Endodermal cell (in vitro differentiated cells): ENCODE measurements around the gene PLET1. TPM values are rescaled to one million over a fixed set of nuclear protein-coding genes. Genes with fewer than 3 reads are reported as not detected.

Experiments
- DNase-seq: peaks from one replicate; pipeline ENCODE4 v3.0.0-alpha.2; 2017
- H3K27ac ChIP-seq: 2 replicates; pipeline ENCODE4 v1.5.1; 2013; ENCODE audit warnings: mild to moderate bottlenecking, low read depth, low read length, moderate library complexity
- H3K27me3 ChIP-seq: 2 replicates; pipeline ENCODE4 v1.6.1; 2013; ENCODE audit warnings: mild to moderate bottlenecking, low read length, moderate library complexity; ENCODE audit not compliant: insufficient read depth, control insufficient read depth, poor library complexity, severe bottlenecking
- H3K36me3 ChIP-seq: 2 replicates; pipeline ENCODE4 v1.7.0; 2013; ENCODE audit warnings: mild to moderate bottlenecking, low read length, moderate library complexity; ENCODE audit not compliant: control insufficient read depth, insufficient read depth
- H3K4me1 ChIP-seq: one replicate; pipeline ENCODE4 v1.7.0; 2013; ENCODE audit warnings: low read length; ENCODE audit not compliant: control insufficient read depth, insufficient read depth
- H3K4me3 ChIP-seq: 2 replicates; pipeline ENCODE4 v1.5.1; 2013; ENCODE audit warnings: mild to moderate bottlenecking, low read length, moderate library complexity
- H3K9ac ChIP-seq: 2 replicates; pipeline ENCODE4 v1.6.1; 2013; ENCODE audit warnings: mild to moderate bottlenecking, low read length, moderate library complexity; ENCODE audit not compliant: poor library complexity, severe bottlenecking; ENCODE audit errors: extremely low read depth
- H3K9me3 ChIP-seq: 2 replicates; pipeline ENCODE4 v1.6.1; 2013; ENCODE audit warnings: mild to moderate bottlenecking, low read length, moderate library complexity; ENCODE audit not compliant: control insufficient read depth
- H3K27ac Mint-ChIP-seq: 2 replicates; pipeline ENCODE4 v1.8.0; 2020; ENCODE audit warnings: mixed read lengths
- H3K27me3 Mint-ChIP-seq: 2 replicates; pipeline ENCODE4 v1.8.0; 2021; ENCODE audit warnings: mild to moderate bottlenecking, mixed read lengths; ENCODE audit not compliant: insufficient read depth
- H3K36me3 Mint-ChIP-seq: 2 replicates; pipeline ENCODE4 v1.8.0; 2020; ENCODE audit warnings: low read depth, mixed read lengths
- H3K4me1 Mint-ChIP-seq: 2 replicates; pipeline ENCODE4 v1.8.0; 2020; ENCODE audit warnings: mixed read lengths
- H3K4me3 Mint-ChIP-seq: 2 replicates; pipeline ENCODE4 v1.8.0; 2020; ENCODE audit warnings: mild to moderate bottlenecking, moderate library complexity, mixed read lengths
- H3K9me3 Mint-ChIP-seq: 2 replicates; pipeline ENCODE4 v1.8.0; 2020; ENCODE audit warnings: mild to moderate bottlenecking, mixed read lengths
- CTCF ChIP-seq: fragments of 200-600 bp; sonication (generic); conservative IDR thresholded peaks from 2 replicates; pipeline ENCODE4 v1.5.0; 2021; ENCODE audit warnings: antibody characterized with exemption, mild to moderate bottlenecking
- WGBS, 2 experiments: methylation state at CpG; one replicate each; pipeline versions ENCODE4 v1.1.5 to v1.1.7; 2013; ENCODE audit warnings: missing lambda C conversion rate in 2 of 2, mixed read lengths in 1 of 2; ENCODE audit not compliant: insufficient coverage in 1 of 2, insufficient read length in 1 of 2; 5-methylcytosine and 5-hydroxymethylcytosine counted together
- total RNA-seq, 2 donors: library from RNA; stranded (reverse); fragmentation: NEBNext Ultra II Directional in 1 of 2; extraction: Animal tissue kit (Norgen Biotek cat#: 25700) in 1 of 2; gene quantifications; 2 replicates in 1 of 2; 3 replicates in 1 of 2; pipeline ENCODE4 v1.2.1, GENCODE V29; 2021

Gene PLET1
- total RNA-seq, 2 donors from 2014 or later: not detected

GRCh38 chr11:112255067-112255720 lies 5.5 kb downstream of the PLET1 start:
- no peak overlapping the region for H3K27ac Mint-ChIP-seq
- no peaks in the 10 kb centered on the region for H3K9me3 ChIP-seq
- H3K4me3 ChIP-seq: no peak overlapping the region
- TF ChIP-seq CTCF: no peak
- no peaks in the 10 kb centered on the region for H3K36me3 ChIP-seq
- H3K27me3 ChIP-seq: no peaks in the 10 kb centered on the region
- no peak for DNase-seq
- no peaks in the 10 kb centered on the region for H3K4me1 ChIP-seq
- 92% methylated on average over 15 of the region's 15 CpGs for WGBS, 2 experiments
- H3K4me3 Mint-ChIP-seq: no peak overlapping the region
- H3K36me3 Mint-ChIP-seq: no peaks in the 10 kb centered on the region
- no peaks in the 10 kb centered on the region for H3K9me3 Mint-ChIP-seq
- H3K27me3 Mint-ChIP-seq: peaks cover 15% of the 10 kb centered on the region
- H3K4me1 Mint-ChIP-seq: no peaks in the 10 kb centered on the region
- H3K27ac ChIP-seq: peak overlapping the region; percentile 36
- H3K9ac ChIP-seq: no peak overlapping the region

- TF ChIP-seq CTCF: no peak
- Histone ChIP-seq H3K27me3 (no peaks in the 10 kb centered on the region), H3K4me1 (no peaks in the 10 kb centered on the region), H3K4me3 (no peak overlapping the region), H3K9ac (no peak overlapping the region), H3K27ac (no peak overlapping the region), H3K36me3 (no peaks in the 10 kb centered on the region), H3K9me3 (no peaks in the 10 kb centered on the region)
- DNase-seq: no peak
- Mint-ChIP-seq H3K36me3 (no peaks in the 10 kb centered on the region), H3K4me3 (no peak overlapping the region), H3K4me1 (no peaks in the 10 kb centered on the region), H3K27ac (no peak overlapping the region), H3K27me3 (peaks cover 10% of the 10 kb centered on the region), H3K9me3 (no peaks in the 10 kb centered on the region)
- WGBS, 2 experiments: 86 to 88% methylated on average over 1 to 3 of the region's 3 CpGs
Observed at GRCh38 chr11:112253605-112254242, 6.9 kb downstream of the PLET1 start.

GRCh38 chr11:112249871-112250610 lies 10.6 kb downstream of the PLET1 start:
- no peak overlapping the region for H3K27ac Mint-ChIP-seq
- no peak overlapping the region for H3K4me3 Mint-ChIP-seq
- H3K4me3 ChIP-seq: no peak overlapping the region
- H3K27ac ChIP-seq: no peak overlapping the region
- no peaks in the 10 kb centered on the region for H3K36me3 Mint-ChIP-seq
- WGBS, 2 experiments: 98 to 100% methylated on average over 3 to 7 of the region's 8 CpGs
- no peaks in the 10 kb centered on the region for H3K27me3 ChIP-seq
- H3K9ac ChIP-seq: no peak overlapping the region
- H3K9me3 Mint-ChIP-seq: peaks cover 2% of the 10 kb centered on the region
- no peaks in the 10 kb centered on the region for H3K9me3 ChIP-seq
- H3K4me1 Mint-ChIP-seq: no peaks in the 10 kb centered on the region
- H3K4me1 ChIP-seq: no peaks in the 10 kb centered on the region
- DNase-seq: no peak
- H3K27me3 Mint-ChIP-seq: peaks cover 12% of the 10 kb centered on the region
- TF ChIP-seq CTCF: no peak
- H3K36me3 ChIP-seq: no peaks in the 10 kb centered on the region
